GOT3 (cell line): ENCODE data around the gene COX6B1.
"Not testable (repeated sequence)": the region's sequence is repeated elsewhere in the genome, so short reads cannot be mapped to it uniquely, and the experiment has no call there.

ENCODE experiments used
- DNase-seq: peaks from one replicate; lab custom pipeline; 2025; ENCODE audit warnings: mixed read lengths; lab: John Stamatoyannopoulos, UW

The COX6B1 gene

GRCh38 chr19:35665604-35666003 lies 17.5 kb downstream of the COX6B1 start:
- DNase-seq = no peak

- no peak for DNase-seq
Measured at GRCh38 chr19:35666251-35666913, 18.3 kb downstream of the COX6B1 start, which contains the start of gene UPK1A. Gene UPK1A, plus strand, starts transcription at chr19:35666517. Its CDS starts 296 bp downstream, at chr19:35666813.

GRCh38 chr19:35669566-35669965 lies 21.4 kb downstream of the COX6B1 start:
- no peak for DNase-seq

GRCh38 chr19:35669974-35670373 lies 21.9 kb downstream of the COX6B1 start:
- no peak for DNase-seq

GRCh38 chr19:35670686-35671085 lies 22.6 kb downstream of the COX6B1 start:
- no peak for DNase-seq

GRCh38 chr19:35671818-35672217 lies 23.7 kb downstream of the COX6B1 start:
- DNase-seq = no peak

GRCh38 chr19:35673121-35673804 lies 25.1 kb downstream of the COX6B1 start:
- DNase-seq = no peak

- DNase-seq = no peak
Measured at GRCh38 chr19:35675589-35676140, 27.5 kb downstream of the COX6B1 start.

GRCh38 chr19:35689836-35690235 lies 41.7 kb downstream of the COX6B1 start:
- no peak for DNase-seq

- not testable (repeated sequence) for DNase-seq
Measured at GRCh38 chr19:35691106-35691505, 43.0 kb downstream of the COX6B1 start.

- no peak for DNase-seq
Measured at GRCh38 chr19:35692010-35692409, 43.9 kb downstream of the COX6B1 start.

- no peak for DNase-seq
Measured at GRCh38 chr19:35693422-35693821, 45.3 kb downstream of the COX6B1 start.

- peak; percentile 23 for DNase-seq
Measured at GRCh38 chr19:35693835-35694599, 45.9 kb downstream of the COX6B1 start.

GRCh38 chr19:35695895-35696422 lies 47.8 kb downstream of the COX6B1 start:
- no peak for DNase-seq

GRCh38 chr19:35696835-35697234 lies 48.7 kb downstream of the COX6B1 start:
- DNase-seq = no peak

GRCh38 chr19:35702223-35703012 lies 54.3 kb downstream of the COX6B1 start:
- DNase-seq = peak; percentile 70

GRCh38 chr19:35703343-35703742 lies 55.2 kb downstream of the COX6B1 start:
- DNase-seq = no peak

- no peak for DNase-seq
Measured at GRCh38 chr19:35704218-35704617, 56.1 kb downstream of the COX6B1 start, which contains the start of gene ZBTB32. Gene ZBTB32, plus strand, starts transcription at chr19:35704558. Its CDS starts 10,069 bp downstream, at chr19:35714627.
